K562 (cell line): ENCODE data around the gene ARFGEF3. TPM values are rescaled to one million over a fixed set of nuclear protein-coding genes. Genes with fewer than 3 reads are reported as not detected.

Experiments
- ATAC-seq: fragments of 200-7000 bp; cut with Tn5 transposase; 3 replicates; pipeline ENCODE4 v1.9.1; 2020; ENCODE audit warnings: moderate library complexity
- BruUV-seq: library from RNA; stranded (reverse); fragments of 400-500 nt; replicated peaks from 2 replicates; lab custom pipeline; 2021; lab: Mats Ljungman, UMichigan
- CTCF ChIA-PET: fragments of 300-600 bp; formaldehyde crosslinking; extraction: SDS; loops from one replicate; lab custom pipeline; 2021; ENCODE audit warnings: low intra/inter-chr PET ratio; lab: Yijun Ruan, JAX
- POLR2A ChIA-PET: fragments of 300-600, 350-650 bp; sonication (Branson Sonifier 250); formaldehyde crosslinking; extraction: SDS; loops from one replicate; lab custom pipeline; 2021; ENCODE audit warnings: antibody characterized with exemption, inconsistent platforms; lab: Yijun Ruan, JAX
- DNase-seq, 4 experiments: peaks; one replicate each; pipeline versions ENCODE4 v3.0.0 to v3.0.0-alpha.2; 2011 to 2018; ENCODE audit warnings: low spot score in 3 of 4, mixed read lengths in 3 of 4; ENCODE audit errors: extremely low read depth in 1 of 4
- FAIRE-seq: peaks from 2 replicates; lab custom pipeline; 2011; peaks lifted over from hg19 to GRCh38; lab: Jason Lieb, UNC
- H2AFZ ChIP-seq: 2 replicates; pipeline ENCODE4 v1.6.0; 2011; ENCODE audit warnings: low read depth, low read length, control low read depth, inconsistent platforms
- H3K27ac ChIP-seq: fragments of 200-600 bp; 3 replicates; pipeline ENCODE4 v1.8.0; 2011; ENCODE audit warnings: low read depth, mild to moderate bottlenecking, control low read depth, inconsistent platforms, low read length, moderate library complexity, mixed read lengths; ENCODE audit errors: extremely low read depth
- H3K27me3 ChIP-seq, 2 experiments: fragments of 300-600 bp in 1 of 2; 2 replicates in 1 of 2; 3 replicates in 1 of 2; pipeline versions ENCODE4 v1.6.0 to v1.8.0; 2011; ENCODE audit warnings: inconsistent platforms in 2 of 2, low read length in 2 of 2, mild to moderate bottlenecking in 1 of 2, mixed read lengths in 1 of 2, moderate library complexity in 1 of 2; ENCODE audit not compliant: control insufficient read depth in 2 of 2, insufficient read depth in 2 of 2
- H3K36me3 ChIP-seq: fragments of 300-600 bp; 3 replicates; pipeline ENCODE4 v1.8.0; 2011; ENCODE audit warnings: mild to moderate bottlenecking, low read length, inconsistent platforms; ENCODE audit not compliant: control insufficient read depth, insufficient read depth
- H3K4me1 ChIP-seq, 2 experiments: fragments of 200-600 bp in 1 of 2; replicated peaks in 1 of 2; 2 replicates in 1 of 2; 3 replicates in 1 of 2; pipeline versions ENCODE4 v1.5.1 to v1.8.0; 2011; ENCODE audit warnings: inconsistent platforms in 2 of 2, low read length in 2 of 2, mild to moderate bottlenecking in 1 of 2, mixed read lengths in 1 of 2, moderate library complexity in 1 of 2; ENCODE audit not compliant: control insufficient read depth in 2 of 2, insufficient read depth in 2 of 2
- H3K4me2 ChIP-seq: 2 replicates; pipeline ENCODE4 v1.6.1; 2011; ENCODE audit warnings: low read length, control low read depth, inconsistent platforms, mixed read lengths; ENCODE audit not compliant: insufficient read depth
- H3K4me3 ChIP-seq: fragments of 200-600 bp; sonication (generic), shearing (Covaris generic); 2 replicates; pipeline ENCODE4 v1.5.1; 2016; ENCODE audit warnings: control low read depth, inconsistent platforms
- H3K79me2 ChIP-seq: fragments of 200-600 bp; 3 replicates; pipeline ENCODE4 v1.8.0; 2011; ENCODE audit warnings: low read length, inconsistent platforms; ENCODE audit not compliant: control insufficient read depth, insufficient read depth
- H3K9ac ChIP-seq, 2 experiments: 2 replicates each; pipeline versions ENCODE4 v1.6.0 to v1.6.1; 2011; ENCODE audit warnings: low read depth in 2 of 2, low read length in 2 of 2, control low read depth in 1 of 2, inconsistent platforms in 1 of 2, mild to moderate bottlenecking in 1 of 2, mixed read lengths in 1 of 2; ENCODE audit not compliant: insufficient read depth in 1 of 2
- H3K9me1 ChIP-seq: one replicate; pipeline ENCODE4 v1.6.0; 2011; ENCODE audit warnings: inconsistent platforms, mild to moderate bottlenecking, low read length, moderate library complexity; ENCODE audit not compliant: control insufficient read depth, insufficient read depth
- H3K9me3 ChIP-seq: replicated peaks from 2 replicates; pipeline ENCODE4 v1.5.1; 2011; ENCODE audit warnings: low read depth, low read length, inconsistent platforms; ENCODE audit not compliant: control insufficient read depth, insufficient read depth
- H4K20me1 ChIP-seq: replicated peaks from 2 replicates; pipeline ENCODE4 v1.6.1; 2011; ENCODE audit warnings: low read length, inconsistent platforms, mixed read lengths; ENCODE audit not compliant: control insufficient read depth, insufficient read depth
- HBP1 ChIP-seq: fragments of 450-650 bp; formaldehyde crosslinking; IDR thresholded peaks from 2 replicates; pipeline ENCODE4 v1.4.0; 2022; ENCODE audit warnings: missing genetic modification characterization
- NFIC ChIP-seq: fragments of 450-650 bp; IDR thresholded peaks from 2 replicates; pipeline ENCODE4 v1.6.1; 2017; ENCODE audit warnings: mild to moderate bottlenecking, inconsistent platforms
- SLC30A9 ChIP-seq: fragments of 250-450 bp; sonication (Bioruptor Pico); IDR thresholded peaks from 2 replicates; pipeline ENCODE4 v1.8.0; 2022; ENCODE audit warnings: mild to moderate bottlenecking, moderate library complexity
- TCF15 ChIP-seq: fragments of 250-450 bp; sonication (Bioruptor Pico); IDR thresholded peaks from 2 replicates; pipeline ENCODE4 v1.8.0; 2022; ENCODE audit warnings: moderate library complexity, mild to moderate bottlenecking, inconsistent platforms
- ZEB2 ChIP-seq: fragments of 450-650 bp; IDR thresholded peaks from 2 replicates; pipeline ENCODE4 v1.6.1; 2016
- ZFP36 ChIP-seq: fragments of 150-350 bp; IDR thresholded peaks from 2 replicates; pipeline ENCODE4 v1.6.1; 2018; ENCODE audit warnings: low read length, low read depth; ENCODE audit not compliant: partially characterized antibody
- ZNF232 ChIP-seq: sonication (generic); formaldehyde crosslinking; IDR thresholded peaks from 2 replicates; pipeline ENCODE4 v1.8.0; 2022; ENCODE audit warnings: mild to moderate bottlenecking, missing genetic modification reagents
- ZNF561 ChIP-seq: fragments of 450-650 bp; formaldehyde crosslinking; conservative IDR thresholded peaks from 2 replicates; pipeline ENCODE4 v1.4.0; 2020; ENCODE audit warnings: mild to moderate bottlenecking, moderate library complexity
- WGBS: fragments of 100-300 bp; shearing (Covaris generic); methylation state at CpG from one replicate; pipeline ENCODE4 v1.1.6; 2016; ENCODE audit warnings: low coverage, mixed read lengths; ENCODE audit not compliant: insufficient coverage; ENCODE audit errors: missing lambda C conversion rate; 5-methylcytosine and 5-hydroxymethylcytosine counted together
- in situ Hi-C: fragments of 300-500 bp; cut with MboI; formaldehyde crosslinking; loops from 4 replicates; pipeline ENCODE4 v1.15.0; 2018; ENCODE audit warnings: inconsistent platforms, mixed read lengths
- intact Hi-C: fragments of 100-400 bp; cut with micrococcal nuclease; formaldehyde crosslinking; loops from 2 replicates; pipeline ENCODE4 v1.14.2; 2022
- polyA plus RNA-seq, 8 experiments: library from polyadenylated mRNA; depleted of rRNA in 4 of 8; stranded (reverse) in 5 of 8; unstranded in 3 of 8; fragments of >200 nt; fragmentation: Nextera tagmentation in 2 of 8; fragmentation: Illumina TruSeq in 1 of 8; extraction: Ambion mirVana in 2 of 8; extraction: Trizol in 1 of 8; gene quantifications; 2 replicates each; pipeline versions ENCODE4 v1.2.1 to v1.2.3, GENCODE V29; 2011 to 2014; ENCODE audit warnings: inconsistent platforms in 1 of 8, missing spikeins in 1 of 8
- total RNA-seq, 7 experiments: library from RNA; depleted of rRNA in 6 of 7; stranded (reverse); fragments of >200 nt in 6 of 7; fragmentation: Illumina TruSeq in 2 of 7; extraction: Trizol in 2 of 7; gene quantifications; 2 replicates each; pipeline versions ENCODE4 v1.2.1 to v1.2.3, GENCODE V29; 2011 to 2021; ENCODE audit warnings: low replicate concordance in 1 of 7

ARFGEF3 gene
- total and polyA plus RNA-seq, 9 of the 15 experiments (the other 6 are each of a cell fraction or from before 2014, with no cell fraction given) = under 0.01 to 0.02 TPM; not detected in 7

- peaks cover 8 to 14% of the 10 kb centered on the region in 2 experiments; a peak in 4 of 5 replicates for H3K27me3 ChIP-seq
- no peak overlapping the region for H3K4me3 ChIP-seq
- H3K36me3 ChIP-seq = no peaks in the 10 kb centered on the region
- no peak for TF ChIP-seq TCF15 (CRISPR knock-in tag)
- TF ChIP-seq ZNF232 = no peak
- peak; percentile 8 for TF ChIP-seq ZFP36
- no peak for TF ChIP-seq SLC30A9 (CRISPR knock-in tag)
- TF ChIP-seq NFIC = no peak
- no peak for TF ChIP-seq HBP1
- no peak for TF ChIP-seq ZEB2
- TF ChIP-seq ZNF561 (CRISPR knock-in tag) = no peak
- no peak for ATAC-seq
- ChIA-PET CTCF (interaction anchor here (0.7 kb wide), 1 partner anchor 122 kb away, joined by 3 read pairs; no protein-coding TSS in a partner anchor), POLR2A (no interaction called here)
- H3K9ac ChIP-seq = no peak overlapping the region
- BruUV-seq = no TSS peak
- FAIRE-seq = peak; percentile 61
- H3K4me1 ChIP-seq = no peaks in the 10 kb centered on the region
- intact Hi-C loops (no loop called here), in situ Hi-C loops (no loop called here)
- no peaks in the 10 kb centered on the region for H3K9me3 ChIP-seq
- no peak overlapping the region for H3K4me2 ChIP-seq
- H3K79me2 ChIP-seq = no peaks in the 10 kb centered on the region
- no peaks in the 10 kb centered on the region for H3K9me1 ChIP-seq
- no peak overlapping the region for H3K27ac ChIP-seq
- DNase-seq = no peak
- no peak overlapping the region for H2AFZ ChIP-seq
- H4K20me1 ChIP-seq = no peaks in the 10 kb centered on the region
- 19% methylated on average over 8 of the region's 8 CpGs for WGBS
Observed at GRCh38 chr6:138387577-138388368, 226.0 kb downstream of the ARFGEF3 start.
